ENCODE measurements around the gene TSHZ3. TPM values are rescaled to one million over a fixed set of nuclear protein-coding genes. Genes with fewer than 3 reads are reported as not detected.

Gene TSHZ3
- total and polyA plus RNA-seq, 2 of the 13 experiments (the other 11 are each of a cell fraction or from before 2014, with no cell fraction given) = not detected

- no peak for TF ChIP-seq MYPOP (CRISPR knock-in tag; IDR thresholded peaks at IDR 0.05)
These were observed 93.9 kb downstream of the TSHZ3 start (continued) for GRCh38 chr19:31255174-31255799.

- TF ChIP-seq SSRP1 (CRISPR knock-in tag; IDR thresholded peaks at IDR 0.05) (no peak), ZNF282 (IDR thresholded peaks at IDR 0.05; ENCODE audit: partially characterized antibody) (no peak), TCF12 (IDR thresholded peaks at IDR 0.05) (no peak), TCF12 (CRISPR knock-in tag; IDR thresholded peaks at IDR 0.05) (no peak), ZNF121 (CRISPR knock-in tag; IDR thresholded peaks at IDR 0.05) (no peak), PRMT3 (CRISPR knock-in tag; IDR thresholded peaks at IDR 0.05; ENCODE audit: borderline replicate concordance, low read depth) (no peak), ZNF367 (CRISPR knock-in tag; IDR thresholded peaks at IDR 0.05; ENCODE audit: borderline replicate concordance) (no peak), RFX3 (CRISPR knock-in tag; IDR thresholded peaks at IDR 0.05) (no peak), ZNF737 (CRISPR knock-in tag; IDR thresholded peaks at IDR 0.05; ENCODE audit: borderline replicate concordance) (no peak), SMARCC2 (IDR thresholded peaks at IDR 0.05) (no peak), U2AF2 (IDR thresholded peaks at IDR 0.05; ENCODE audit: low read depth, low read length) (no peak), RFXAP (CRISPR knock-in tag; IDR thresholded peaks at IDR 0.05; ENCODE audit: borderline replicate concordance) (no peak), IKZF4 (CRISPR knock-in tag; IDR thresholded peaks at IDR 0.05; ENCODE audit: borderline replicate concordance, low read depth, not compliant biosample characterization) (no peak), CERS6 (CRISPR knock-in tag; IDR thresholded peaks at IDR 0.05) (no peak)
- BruUV-seq (replicated peaks) = no TSS peak
- POLR2A ChIA-PET = no interaction called here
These were observed 94.6 kb downstream of the TSHZ3 start for GRCh38 chr19:31254611-31255010.

More at GRCh38 chr19:31254611-31255010, 94.6 kb downstream of the TSHZ3 start:
- no peaks in the 10 kb centered on the region for H3K79me2 ChIP-seq (ENCODE audit: insufficient read depth, low read length)
- H3K36me3 ChIP-seq (replicated peaks in 1 of 2; ENCODE audit: control insufficient read depth in 1 of 2, insufficient read depth in 2 of 2, low read length in 2 of 2) = no peaks in the 10 kb centered on the region
- no peak overlapping the region for H2AFZ ChIP-seq (ENCODE audit: low read length)
- in situ Hi-C loops (cut with HindIII; ENCODE audit: extremely low pct_ligation_motif_present, low pct_unique_long_range_greater_than_20kb) = no loop called here
- FAIRE-seq = no peak
- no peak overlapping the region for H3K9ac ChIP-seq (ENCODE audit: insufficient read depth, low read depth, low read length)
- 33% methylated on average over 4 of the region's 4 CpGs for WGBS (ENCODE audit: low lambda C conversion rate)
- peaks cover 43% of the 10 kb centered on the region for H3K9me3 ChIP-seq (ENCODE audit: low read length)
- H3K4me2 ChIP-seq (ENCODE audit: low read depth, low read length) = no peak overlapping the region
- H4K20me1 ChIP-seq (ENCODE audit: insufficient read depth, low read length) = no peaks in the 10 kb centered on the region
- H3K4me1 ChIP-seq (ENCODE audit: insufficient read depth, low read length) = no peaks in the 10 kb centered on the region
- H3K4me3 ChIP-seq (replicated peaks in 1 of 3; ENCODE audit: insufficient read depth in 1 of 3, low read depth in 2 of 3, low read length in 3 of 3) = no peak overlapping the region
- H3K27ac ChIP-seq (ENCODE audit: extremely low read length, insufficient read depth, low read length) = no peak overlapping the region
- DNase-seq (ENCODE audit: low spot score) = no peak
- intact Hi-C loops (cut with micrococcal nuclease; ENCODE audit: unreplicated experiment) = no loop called here
- ATAC-seq = no peak
- CTCF ChIA-PET (ENCODE audit: low intra/inter-chr PET ratio, low total read pairs) = no interaction called here
- no peaks in the 10 kb centered on the region for H3K27me3 ChIP-seq (ENCODE audit: control insufficient read depth in 1 of 2, insufficient read depth in 2 of 2, low read length in 2 of 2)

All from HepG2 (cell line).